ENCODE measurements around the gene MAGEB1. TPM values are rescaled to one million over a fixed set of nuclear protein-coding genes. Genes with fewer than 3 reads are reported as not detected.

The MAGEB1 gene
- total RNA-seq, 1 experiment from 2014 or later = not detected

DNA sequence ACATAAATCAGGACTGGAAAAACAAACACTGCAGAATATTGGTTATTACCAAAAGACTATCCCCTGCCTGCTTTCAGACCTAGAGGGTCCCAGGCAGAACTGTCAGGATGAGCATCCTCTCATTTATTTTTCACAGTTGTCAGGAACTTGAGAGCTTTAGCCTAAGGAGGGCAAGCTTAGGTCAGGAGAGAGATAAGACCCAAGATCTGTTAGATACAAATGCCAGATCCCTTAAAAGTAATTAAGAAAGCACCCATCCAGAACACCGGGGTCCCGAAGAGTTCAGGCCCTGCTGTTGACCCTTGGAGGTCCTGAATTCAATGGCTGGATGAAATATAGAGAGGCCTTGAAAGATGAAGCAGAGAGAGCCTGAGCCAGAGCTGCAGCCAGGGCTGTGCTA, 22.4 kb upstream of the MAGEB1 start:
- intact Hi-C loops (cut with micrococcal nuclease; ENCODE audit: unreplicated experiment) (no loop called here), in situ Hi-C loops (cut with HindIII; ENCODE audit: low pct_unique_long_range_greater_than_20kb, low sequenced_read_pairs) (no loop called here)
- no peak for ATAC-seq
- Histone ChIP-seq H3K4me1 (ENCODE audit: control insufficient read depth, insufficient read depth, low read length) (no peaks in the 10 kb centered on the region), H3K36me3 (ENCODE audit: control insufficient read depth, insufficient read depth, low read length) (no peaks in the 10 kb centered on the region), H3K9me3 (ENCODE audit: control insufficient read depth, insufficient read depth, low read depth, low read length) (no peaks in the 10 kb centered on the region), H3K4me3 (ENCODE audit: low read depth in 2 of 2, low read length in 2 of 2) (no peak overlapping the region), H3K27ac (ENCODE audit: low read length) (no peak overlapping the region), H3K27me3 (ENCODE audit: control insufficient read depth, insufficient read depth, low read length) (no peaks in the 10 kb centered on the region)
- ChIA-PET CTCF (no interaction called here), POLR2A (no interaction called here)
- TF ChIP-seq POLR2AphosphoS5 (IDR thresholded peaks at IDR 0.05; ENCODE audit: low read depth, low read length) = no peak
- TF ChIP-seq SIN3A (IDR thresholded peaks at IDR 0.05; ENCODE audit: borderline replicate concordance, insufficient read depth, low read depth, low read length) = no peak
- TF ChIP-seq TCF7L2 (IDR thresholded peaks at IDR 0.05; ENCODE audit: low read depth, low read length) = no peak
- TF ChIP-seq, protein P1, sequence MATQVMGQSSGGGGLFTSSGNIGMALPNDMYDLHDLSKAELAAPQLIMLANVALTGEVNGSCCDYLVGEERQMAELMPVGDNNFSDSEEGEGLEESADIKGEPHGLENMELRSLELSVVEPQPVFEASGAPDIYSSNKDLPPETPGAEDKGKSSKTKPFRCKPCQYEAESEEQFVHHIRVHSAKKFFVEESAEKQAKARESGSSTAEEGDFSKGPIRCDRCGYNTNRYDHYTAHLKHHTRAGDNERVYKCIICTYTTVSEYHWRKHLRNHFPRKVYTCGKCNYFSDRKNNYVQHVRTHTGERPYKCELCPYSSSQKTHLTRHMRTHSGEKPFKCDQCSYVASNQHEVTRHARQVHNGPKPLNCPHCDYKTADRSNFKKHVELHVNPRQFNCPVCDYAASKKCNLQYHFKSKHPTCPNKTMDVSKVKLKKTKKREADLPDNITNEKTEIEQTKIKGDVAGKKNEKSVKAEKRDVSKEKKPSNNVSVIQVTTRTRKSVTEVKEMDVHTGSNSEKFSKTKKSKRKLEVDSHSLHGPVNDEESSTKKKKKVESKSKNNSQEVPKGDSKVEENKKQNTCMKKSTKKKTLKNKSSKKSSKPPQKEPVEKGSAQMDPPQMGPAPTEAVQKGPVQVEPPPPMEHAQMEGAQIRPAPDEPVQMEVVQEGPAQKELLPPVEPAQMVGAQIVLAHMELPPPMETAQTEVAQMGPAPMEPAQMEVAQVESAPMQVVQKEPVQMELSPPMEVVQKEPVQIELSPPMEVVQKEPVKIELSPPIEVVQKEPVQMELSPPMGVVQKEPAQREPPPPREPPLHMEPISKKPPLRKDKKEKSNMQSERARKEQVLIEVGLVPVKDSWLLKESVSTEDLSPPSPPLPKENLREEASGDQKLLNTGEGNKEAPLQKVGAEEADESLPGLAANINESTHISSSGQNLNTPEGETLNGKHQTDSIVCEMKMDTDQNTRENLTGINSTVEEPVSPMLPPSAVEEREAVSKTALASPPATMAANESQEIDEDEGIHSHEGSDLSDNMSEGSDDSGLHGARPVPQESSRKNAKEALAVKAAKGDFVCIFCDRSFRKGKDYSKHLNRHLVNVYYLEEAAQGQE (IDR thresholded peaks at IDR 0.05; ENCODE audit: insufficient read depth in 1 of 2, low read depth in 2 of 2, low read length in 1 of 2) = no peak
- TF ChIP-seq, protein P2, sequence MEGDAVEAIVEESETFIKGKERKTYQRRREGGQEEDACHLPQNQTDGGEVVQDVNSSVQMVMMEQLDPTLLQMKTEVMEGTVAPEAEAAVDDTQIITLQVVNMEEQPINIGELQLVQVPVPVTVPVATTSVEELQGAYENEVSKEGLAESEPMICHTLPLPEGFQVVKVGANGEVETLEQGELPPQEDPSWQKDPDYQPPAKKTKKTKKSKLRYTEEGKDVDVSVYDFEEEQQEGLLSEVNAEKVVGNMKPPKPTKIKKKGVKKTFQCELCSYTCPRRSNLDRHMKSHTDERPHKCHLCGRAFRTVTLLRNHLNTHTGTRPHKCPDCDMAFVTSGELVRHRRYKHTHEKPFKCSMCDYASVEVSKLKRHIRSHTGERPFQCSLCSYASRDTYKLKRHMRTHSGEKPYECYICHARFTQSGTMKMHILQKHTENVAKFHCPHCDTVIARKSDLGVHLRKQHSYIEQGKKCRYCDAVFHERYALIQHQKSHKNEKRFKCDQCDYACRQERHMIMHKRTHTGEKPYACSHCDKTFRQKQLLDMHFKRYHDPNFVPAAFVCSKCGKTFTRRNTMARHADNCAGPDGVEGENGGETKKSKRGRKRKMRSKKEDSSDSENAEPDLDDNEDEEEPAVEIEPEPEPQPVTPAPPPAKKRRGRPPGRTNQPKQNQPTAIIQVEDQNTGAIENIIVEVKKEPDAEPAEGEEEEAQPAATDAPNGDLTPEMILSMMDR (IDR thresholded peaks at IDR 0.05) = no peak
- no TSS peak for BruUV-seq (replicated peaks)
- no peak for DNase-seq (ENCODE audit: low read depth, low spot score)

- CTCF ChIA-PET = no interaction called here
- H3K27me3 ChIP-seq (ENCODE audit: control insufficient read depth, insufficient read depth, low read length) = no peaks in the 10 kb centered on the region
- POLR2A ChIA-PET = no interaction called here
- no peaks in the 10 kb centered on the region for H3K9me3 ChIP-seq (ENCODE audit: control insufficient read depth, insufficient read depth, low read depth, low read length)
- in situ Hi-C loops (cut with HindIII; ENCODE audit: low pct_unique_long_range_greater_than_20kb, low sequenced_read_pairs) = no loop called here
- BruUV-seq (replicated peaks) = no TSS peak
- DNase-seq (ENCODE audit: low read depth, low spot score) = no peak
- intact Hi-C loops (cut with micrococcal nuclease; ENCODE audit: unreplicated experiment) = no loop called here
- no peak for ATAC-seq
- TF ChIP-seq, protein P1 (IDR thresholded peaks at IDR 0.05; ENCODE audit: insufficient read depth in 1 of 2, low read depth in 2 of 2, low read length in 1 of 2) = no peak
- TF ChIP-seq POLR2AphosphoS5 (IDR thresholded peaks at IDR 0.05; ENCODE audit: low read depth, low read length) = no peak
- TF ChIP-seq, protein P2 (IDR thresholded peaks at IDR 0.05) = no peak
- no peak for TF ChIP-seq TCF7L2 (IDR thresholded peaks at IDR 0.05; ENCODE audit: low read depth, low read length)
- TF ChIP-seq SIN3A (IDR thresholded peaks at IDR 0.05; ENCODE audit: borderline replicate concordance, insufficient read depth, low read depth, low read length) = no peak
- H3K4me3 ChIP-seq (ENCODE audit: low read depth in 2 of 2, low read length in 2 of 2) = no peak overlapping the region
- no peak overlapping the region for H3K27ac ChIP-seq (ENCODE audit: low read length)
- no peaks in the 10 kb centered on the region for H3K36me3 ChIP-seq (ENCODE audit: control insufficient read depth, insufficient read depth, low read length)
- no peaks in the 10 kb centered on the region for H3K4me1 ChIP-seq (ENCODE audit: control insufficient read depth, insufficient read depth, low read length)
Measured at GRCh38 chrX:30228526-30228925, 18.4 kb upstream of the MAGEB1 start.

Data from Panc1 (cell line).